Measurements from ENCODE around the gene ALCAM.

GRCh38 chr3:105394177-105394576 lies 27.5 kb downstream of the ALCAM start:
- TF ChIP-seq POLR2AphosphoS5 (IDR thresholded peaks at IDR 0.05; ENCODE audit: low read depth, low read length) (no peak), REST (IDR thresholded peaks at IDR 0.05; ENCODE audit: insufficient read depth in 1 of 2, low read depth in 2 of 2, low read length in 2 of 2) (no peak)
